Measurements from ENCODE around the gene EPHA8. TPM values are rescaled to one million over a fixed set of nuclear protein-coding genes. Genes with fewer than 3 reads are reported as not detected.

Gene EPHA8
- total RNA-seq, 1 donor = not detected

DNA sequence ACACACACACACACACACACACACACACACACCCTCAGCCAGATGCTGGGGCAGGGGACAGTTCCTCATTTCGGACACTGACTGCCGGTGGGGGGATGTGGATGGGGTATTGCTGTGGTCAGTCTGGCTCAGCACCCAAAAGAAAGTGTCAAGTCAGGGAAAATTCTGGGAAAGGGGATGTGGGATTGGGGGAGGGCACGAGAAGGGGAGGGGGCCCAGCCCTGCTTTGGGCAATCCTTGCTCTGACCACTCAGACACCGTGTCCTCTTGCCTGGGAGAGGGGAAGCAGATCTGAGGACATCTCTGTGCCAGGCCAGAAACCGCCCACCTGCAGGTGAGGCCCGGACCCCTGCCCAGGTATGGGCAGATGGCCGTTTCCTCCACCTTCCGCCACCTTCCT lies 80.1 kb downstream of the EPHA8 start, which contains the start of gene C1QC:
C1QC (plus strand) TSS at position 253 of the 400 bp plus-strand sequence. CDS start 391 bp downstream, outside the sequence.
- no peak for DNase-seq (ENCODE audit: low read depth)
- TF ChIP-seq, protein P1, sequence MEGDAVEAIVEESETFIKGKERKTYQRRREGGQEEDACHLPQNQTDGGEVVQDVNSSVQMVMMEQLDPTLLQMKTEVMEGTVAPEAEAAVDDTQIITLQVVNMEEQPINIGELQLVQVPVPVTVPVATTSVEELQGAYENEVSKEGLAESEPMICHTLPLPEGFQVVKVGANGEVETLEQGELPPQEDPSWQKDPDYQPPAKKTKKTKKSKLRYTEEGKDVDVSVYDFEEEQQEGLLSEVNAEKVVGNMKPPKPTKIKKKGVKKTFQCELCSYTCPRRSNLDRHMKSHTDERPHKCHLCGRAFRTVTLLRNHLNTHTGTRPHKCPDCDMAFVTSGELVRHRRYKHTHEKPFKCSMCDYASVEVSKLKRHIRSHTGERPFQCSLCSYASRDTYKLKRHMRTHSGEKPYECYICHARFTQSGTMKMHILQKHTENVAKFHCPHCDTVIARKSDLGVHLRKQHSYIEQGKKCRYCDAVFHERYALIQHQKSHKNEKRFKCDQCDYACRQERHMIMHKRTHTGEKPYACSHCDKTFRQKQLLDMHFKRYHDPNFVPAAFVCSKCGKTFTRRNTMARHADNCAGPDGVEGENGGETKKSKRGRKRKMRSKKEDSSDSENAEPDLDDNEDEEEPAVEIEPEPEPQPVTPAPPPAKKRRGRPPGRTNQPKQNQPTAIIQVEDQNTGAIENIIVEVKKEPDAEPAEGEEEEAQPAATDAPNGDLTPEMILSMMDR (IDR thresholded peaks at IDR 0.05; ENCODE audit: insufficient read depth, low read length) = no peak
- no peak within 1 kb of the TSS for H3K4me3 ChIP-seq (ENCODE audit: low read depth, low read length)

DNA sequence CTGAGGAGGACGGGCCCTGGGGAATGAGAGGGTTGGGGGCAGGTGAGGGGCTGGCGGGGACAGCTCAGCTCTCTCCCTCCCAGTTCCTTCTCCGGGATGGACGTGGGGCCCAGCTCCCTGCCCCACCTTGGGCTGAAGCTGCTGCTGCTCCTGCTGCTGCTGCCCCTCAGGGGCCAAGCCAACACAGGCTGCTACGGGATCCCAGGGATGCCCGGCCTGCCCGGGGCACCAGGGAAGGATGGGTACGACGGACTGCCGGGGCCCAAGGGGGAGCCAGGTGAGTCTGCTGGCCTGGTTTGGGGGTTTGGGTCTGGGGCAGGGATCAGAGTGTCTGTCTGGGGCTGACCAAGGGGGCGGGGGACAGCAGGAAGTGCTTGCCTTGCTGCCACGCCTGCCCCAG lies 80.6 kb downstream of the EPHA8 start:
- TF ChIP-seq, protein P1 (IDR thresholded peaks at IDR 0.05; ENCODE audit: insufficient read depth, low read length) = no peak
- H3K4me3 ChIP-seq (ENCODE audit: low read depth, low read length) = no peak overlapping the region
- no peak for DNase-seq (ENCODE audit: low read depth)

DNA sequence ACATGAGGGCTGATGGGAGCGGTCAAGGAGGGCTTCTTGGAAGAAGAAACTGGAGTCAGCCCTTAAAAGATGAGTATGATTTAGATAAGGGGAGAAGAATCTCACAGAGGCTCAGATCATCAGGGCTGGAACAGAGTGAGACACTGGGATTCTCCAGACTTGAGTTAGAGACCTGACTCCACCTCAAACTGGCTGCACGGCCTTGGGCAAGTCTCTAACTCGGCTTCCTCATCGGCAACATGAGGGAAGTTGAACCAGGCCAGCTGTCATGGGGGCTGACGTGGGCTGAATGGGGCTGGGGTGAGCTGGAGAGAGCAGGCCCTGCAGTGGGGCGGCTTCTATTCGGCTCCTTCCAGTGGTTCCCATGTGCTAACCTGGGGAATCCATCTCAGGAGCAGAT lies 82.6 kb downstream of the EPHA8 start:
- no peak for DNase-seq (ENCODE audit: low read depth)
- TF ChIP-seq, protein P1 (IDR thresholded peaks at IDR 0.05; ENCODE audit: insufficient read depth, low read length) = no peak
- H3K4me3 ChIP-seq (ENCODE audit: low read depth, low read length) = no peak overlapping the region

DNA sequence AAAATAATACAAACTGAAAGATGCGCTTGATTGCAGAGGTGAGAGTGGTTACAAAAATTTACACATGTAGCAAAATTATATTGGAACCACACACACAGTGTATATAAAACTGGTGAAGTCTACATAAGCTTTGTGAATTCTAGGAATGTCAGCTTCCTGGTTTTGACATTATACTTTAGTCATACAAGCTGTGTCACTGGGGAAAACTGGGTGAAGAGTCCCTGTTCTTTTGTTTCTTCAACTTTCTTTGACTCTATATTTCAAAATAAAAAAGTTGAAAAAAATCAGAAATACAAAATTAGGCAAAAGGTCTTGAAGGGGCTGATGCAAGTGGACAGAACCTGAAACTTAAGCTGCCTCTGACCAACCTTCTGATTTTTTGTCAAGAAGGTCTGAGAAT lies 83.1 kb downstream of the EPHA8 start:
- TF ChIP-seq, protein P1 (IDR thresholded peaks at IDR 0.05; ENCODE audit: insufficient read depth, low read length) = no peak
- no peak overlapping the region for H3K4me3 ChIP-seq (ENCODE audit: low read depth, low read length)
- DNase-seq (ENCODE audit: low read depth) = no peak

DNA sequence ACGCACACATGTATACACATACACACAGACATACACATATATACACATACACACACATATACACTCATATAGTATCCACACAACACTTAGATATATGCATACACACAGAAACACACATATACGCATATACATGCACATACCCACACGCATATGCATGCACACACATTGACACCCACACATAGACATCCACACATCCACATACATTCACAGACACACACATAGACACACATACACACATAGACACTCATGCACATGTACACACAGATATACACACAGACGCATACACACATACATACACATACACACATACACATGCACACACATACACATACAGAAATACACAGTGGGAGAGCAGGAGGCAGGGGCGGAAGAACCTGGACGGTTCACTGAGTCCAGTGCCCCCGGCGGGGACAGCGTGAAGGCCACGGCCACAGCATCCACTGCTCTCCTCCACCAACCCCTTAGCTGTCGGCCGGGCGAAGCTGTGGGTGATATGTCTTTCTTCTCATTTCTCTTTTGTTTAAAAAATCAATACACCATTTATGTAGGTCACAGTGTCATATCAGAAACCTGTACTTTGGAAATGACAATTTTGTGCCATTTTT lies 86.9 kb downstream of the EPHA8 start:
- TF ChIP-seq, protein P1 (IDR thresholded peaks at IDR 0.05; ENCODE audit: insufficient read depth, low read length) = no peak
- no peak overlapping the region for H3K4me3 ChIP-seq (ENCODE audit: low read depth, low read length)
- DNase-seq (ENCODE audit: low read depth) = no peak

DNA sequence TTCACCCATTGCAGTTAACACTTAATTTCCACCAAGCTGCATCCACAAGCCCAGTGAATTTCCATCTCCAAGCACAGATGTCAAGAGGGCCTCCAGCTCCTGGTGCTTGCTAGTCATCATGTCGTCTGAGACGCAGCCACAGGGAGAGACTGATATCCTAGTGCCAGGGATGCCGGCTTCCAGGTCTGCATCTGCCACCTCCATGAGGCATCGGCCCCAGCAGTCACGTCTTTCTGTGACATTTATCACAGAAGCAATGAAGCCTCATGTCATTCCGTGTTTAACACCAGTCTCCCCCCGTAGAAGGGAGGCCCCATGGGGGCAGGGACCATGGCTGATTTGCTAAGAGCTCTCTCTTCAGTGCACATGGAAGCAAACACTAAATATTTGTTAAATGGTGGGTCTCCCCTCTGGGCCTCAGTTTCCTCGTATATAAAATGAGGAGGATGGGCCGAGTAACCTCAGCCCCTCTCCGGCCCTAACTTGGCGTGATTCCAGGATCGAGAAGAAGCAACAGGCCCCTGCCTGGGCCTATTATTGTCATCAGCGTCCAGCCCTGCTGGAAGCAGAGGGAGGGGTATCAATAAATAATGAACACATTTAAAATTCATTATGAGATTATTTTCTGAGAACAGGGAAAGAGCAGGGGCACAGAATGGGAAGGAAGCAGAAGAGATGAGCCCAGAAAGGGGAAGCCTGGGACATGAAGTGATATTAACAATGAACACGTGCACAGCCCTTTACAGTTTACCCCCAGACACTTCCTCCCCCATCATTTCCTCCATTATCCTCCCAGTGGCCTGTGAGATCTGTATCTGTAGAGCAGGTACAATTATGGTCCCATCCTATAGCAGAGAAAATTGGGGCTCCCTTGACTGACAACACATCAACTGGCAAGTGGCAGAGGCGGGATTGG lies 88.9 kb downstream of the EPHA8 start:
- DNase-seq (ENCODE audit: low read depth) = no peak
- H3K4me3 ChIP-seq (ENCODE audit: low read depth, low read length) = no peak overlapping the region
- TF ChIP-seq, protein P1 (IDR thresholded peaks at IDR 0.05; ENCODE audit: insufficient read depth, low read length) = no peak
